ENCODE results near the gene NRIP2.

DNA sequence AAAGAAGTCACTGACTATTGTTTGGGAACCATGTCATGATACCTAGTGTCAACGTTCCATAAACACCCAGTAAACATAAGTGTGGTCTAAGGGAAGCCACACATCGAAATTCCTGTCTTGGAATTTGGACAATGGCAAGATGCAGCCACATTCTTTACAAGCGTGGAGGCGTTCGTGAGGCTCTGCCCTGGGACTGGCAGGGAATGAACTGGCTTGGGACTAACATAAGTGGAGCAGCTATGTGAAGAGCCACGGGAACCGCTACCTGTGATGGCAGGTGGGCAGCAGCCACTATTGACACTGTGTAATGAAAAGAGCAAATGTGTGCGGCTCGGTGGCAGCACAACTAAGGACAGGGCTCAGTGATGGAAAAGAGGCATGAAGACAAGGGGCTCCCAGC is 10.0 kb upstream of the NRIP2 start:
- TF ChIP-seq POLR2A (IDR thresholded peaks at IDR 0.05; ENCODE audit: extremely low read depth, insufficient read length) = no peak
- TF ChIP-seq, protein P1, sequence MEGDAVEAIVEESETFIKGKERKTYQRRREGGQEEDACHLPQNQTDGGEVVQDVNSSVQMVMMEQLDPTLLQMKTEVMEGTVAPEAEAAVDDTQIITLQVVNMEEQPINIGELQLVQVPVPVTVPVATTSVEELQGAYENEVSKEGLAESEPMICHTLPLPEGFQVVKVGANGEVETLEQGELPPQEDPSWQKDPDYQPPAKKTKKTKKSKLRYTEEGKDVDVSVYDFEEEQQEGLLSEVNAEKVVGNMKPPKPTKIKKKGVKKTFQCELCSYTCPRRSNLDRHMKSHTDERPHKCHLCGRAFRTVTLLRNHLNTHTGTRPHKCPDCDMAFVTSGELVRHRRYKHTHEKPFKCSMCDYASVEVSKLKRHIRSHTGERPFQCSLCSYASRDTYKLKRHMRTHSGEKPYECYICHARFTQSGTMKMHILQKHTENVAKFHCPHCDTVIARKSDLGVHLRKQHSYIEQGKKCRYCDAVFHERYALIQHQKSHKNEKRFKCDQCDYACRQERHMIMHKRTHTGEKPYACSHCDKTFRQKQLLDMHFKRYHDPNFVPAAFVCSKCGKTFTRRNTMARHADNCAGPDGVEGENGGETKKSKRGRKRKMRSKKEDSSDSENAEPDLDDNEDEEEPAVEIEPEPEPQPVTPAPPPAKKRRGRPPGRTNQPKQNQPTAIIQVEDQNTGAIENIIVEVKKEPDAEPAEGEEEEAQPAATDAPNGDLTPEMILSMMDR (IDR thresholded peaks at IDR 0.05; ENCODE audit: low read depth, low read length) = no peak
- TF ChIP-seq, protein P2, sequence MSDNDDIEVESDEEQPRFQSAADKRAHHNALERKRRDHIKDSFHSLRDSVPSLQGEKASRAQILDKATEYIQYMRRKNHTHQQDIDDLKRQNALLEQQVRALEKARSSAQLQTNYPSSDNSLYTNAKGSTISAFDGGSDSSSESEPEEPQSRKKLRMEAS (IDR thresholded peaks at IDR 0.05; ENCODE audit: low read depth, low read length) = no peak

All from NB4 (cell line).